ENCODE data around the gene PRR5. TPM values are rescaled to one million over a fixed set of nuclear protein-coding genes. Genes with fewer than 3 reads are reported as not detected.

Gene PRR5
- total and polyA plus RNA-seq, 2 experiments from 2014 or later = 15.3 to 31.4 TPM

DNA sequence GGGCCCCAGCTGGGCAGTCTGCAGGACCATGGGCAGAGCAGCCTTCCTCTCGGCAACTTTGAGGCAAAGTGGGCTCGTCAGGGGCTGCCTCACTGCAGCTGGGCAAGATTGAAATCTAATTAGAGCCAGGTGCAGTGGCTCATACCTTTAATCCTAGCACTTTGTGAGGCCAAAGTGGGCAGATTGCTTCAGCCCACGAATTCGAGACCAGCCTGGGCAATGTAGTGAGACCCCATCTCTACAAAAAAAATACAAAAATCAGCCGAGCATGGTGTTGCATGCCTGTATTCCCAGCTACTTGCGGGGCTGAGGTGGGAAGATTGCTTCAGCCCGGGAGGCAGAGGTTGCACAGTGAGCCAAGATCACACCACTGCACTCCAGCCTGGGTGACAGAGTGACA lies 84.6 kb downstream of the PRR5 start (continued):
- TF ChIP-seq, protein P1, sequence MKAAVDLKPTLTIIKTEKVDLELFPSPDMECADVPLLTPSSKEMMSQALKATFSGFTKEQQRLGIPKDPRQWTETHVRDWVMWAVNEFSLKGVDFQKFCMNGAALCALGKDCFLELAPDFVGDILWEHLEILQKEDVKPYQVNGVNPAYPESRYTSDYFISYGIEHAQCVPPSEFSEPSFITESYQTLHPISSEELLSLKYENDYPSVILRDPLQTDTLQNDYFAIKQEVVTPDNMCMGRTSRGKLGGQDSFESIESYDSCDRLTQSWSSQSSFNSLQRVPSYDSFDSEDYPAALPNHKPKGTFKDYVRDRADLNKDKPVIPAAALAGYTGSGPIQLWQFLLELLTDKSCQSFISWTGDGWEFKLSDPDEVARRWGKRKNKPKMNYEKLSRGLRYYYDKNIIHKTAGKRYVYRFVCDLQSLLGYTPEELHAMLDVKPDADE (IDR thresholded peaks at IDR 0.05) = no peak
- TF ChIP-seq EZH2 (IDR thresholded peaks at IDR 0.05; ENCODE audit: low read depth, unreplicated experiment) = no peak
- TF ChIP-seq EZH2phosphoT487 (IDR thresholded peaks at IDR 0.05; ENCODE audit: unreplicated experiment) = no peak
- TF ChIP-seq, protein P2, sequence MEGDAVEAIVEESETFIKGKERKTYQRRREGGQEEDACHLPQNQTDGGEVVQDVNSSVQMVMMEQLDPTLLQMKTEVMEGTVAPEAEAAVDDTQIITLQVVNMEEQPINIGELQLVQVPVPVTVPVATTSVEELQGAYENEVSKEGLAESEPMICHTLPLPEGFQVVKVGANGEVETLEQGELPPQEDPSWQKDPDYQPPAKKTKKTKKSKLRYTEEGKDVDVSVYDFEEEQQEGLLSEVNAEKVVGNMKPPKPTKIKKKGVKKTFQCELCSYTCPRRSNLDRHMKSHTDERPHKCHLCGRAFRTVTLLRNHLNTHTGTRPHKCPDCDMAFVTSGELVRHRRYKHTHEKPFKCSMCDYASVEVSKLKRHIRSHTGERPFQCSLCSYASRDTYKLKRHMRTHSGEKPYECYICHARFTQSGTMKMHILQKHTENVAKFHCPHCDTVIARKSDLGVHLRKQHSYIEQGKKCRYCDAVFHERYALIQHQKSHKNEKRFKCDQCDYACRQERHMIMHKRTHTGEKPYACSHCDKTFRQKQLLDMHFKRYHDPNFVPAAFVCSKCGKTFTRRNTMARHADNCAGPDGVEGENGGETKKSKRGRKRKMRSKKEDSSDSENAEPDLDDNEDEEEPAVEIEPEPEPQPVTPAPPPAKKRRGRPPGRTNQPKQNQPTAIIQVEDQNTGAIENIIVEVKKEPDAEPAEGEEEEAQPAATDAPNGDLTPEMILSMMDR (conservative IDR thresholded peaks at IDR 0.05; ENCODE audit: low read depth in 2 of 2) = no peak
- TF ChIP-seq, protein P3, sequence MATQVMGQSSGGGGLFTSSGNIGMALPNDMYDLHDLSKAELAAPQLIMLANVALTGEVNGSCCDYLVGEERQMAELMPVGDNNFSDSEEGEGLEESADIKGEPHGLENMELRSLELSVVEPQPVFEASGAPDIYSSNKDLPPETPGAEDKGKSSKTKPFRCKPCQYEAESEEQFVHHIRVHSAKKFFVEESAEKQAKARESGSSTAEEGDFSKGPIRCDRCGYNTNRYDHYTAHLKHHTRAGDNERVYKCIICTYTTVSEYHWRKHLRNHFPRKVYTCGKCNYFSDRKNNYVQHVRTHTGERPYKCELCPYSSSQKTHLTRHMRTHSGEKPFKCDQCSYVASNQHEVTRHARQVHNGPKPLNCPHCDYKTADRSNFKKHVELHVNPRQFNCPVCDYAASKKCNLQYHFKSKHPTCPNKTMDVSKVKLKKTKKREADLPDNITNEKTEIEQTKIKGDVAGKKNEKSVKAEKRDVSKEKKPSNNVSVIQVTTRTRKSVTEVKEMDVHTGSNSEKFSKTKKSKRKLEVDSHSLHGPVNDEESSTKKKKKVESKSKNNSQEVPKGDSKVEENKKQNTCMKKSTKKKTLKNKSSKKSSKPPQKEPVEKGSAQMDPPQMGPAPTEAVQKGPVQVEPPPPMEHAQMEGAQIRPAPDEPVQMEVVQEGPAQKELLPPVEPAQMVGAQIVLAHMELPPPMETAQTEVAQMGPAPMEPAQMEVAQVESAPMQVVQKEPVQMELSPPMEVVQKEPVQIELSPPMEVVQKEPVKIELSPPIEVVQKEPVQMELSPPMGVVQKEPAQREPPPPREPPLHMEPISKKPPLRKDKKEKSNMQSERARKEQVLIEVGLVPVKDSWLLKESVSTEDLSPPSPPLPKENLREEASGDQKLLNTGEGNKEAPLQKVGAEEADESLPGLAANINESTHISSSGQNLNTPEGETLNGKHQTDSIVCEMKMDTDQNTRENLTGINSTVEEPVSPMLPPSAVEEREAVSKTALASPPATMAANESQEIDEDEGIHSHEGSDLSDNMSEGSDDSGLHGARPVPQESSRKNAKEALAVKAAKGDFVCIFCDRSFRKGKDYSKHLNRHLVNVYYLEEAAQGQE (IDR thresholded peaks at IDR 0.05; ENCODE audit: unreplicated experiment) = no peak

Other genes with a start within 250 kb of the PRR5 start
- 21.4 and 28.8 TPM in 2 replicates for gene RTL6, start 204.0 kb upstream of the PRR5 start, total RNA-seq (2014; rRNA removed; shearing (Covaris generic))
- 7.7 and 8.2 TPM in 2 replicates for gene RTL6, start 204.0 kb upstream of the PRR5 start, polyA plus RNA-seq (2016; fragmentation: Nextera tagmentation; extraction: Ambion mirVana)
- gene ARHGAP8, start 50.4 kb downstream of the PRR5 start, total RNA-seq (2014; rRNA removed; shearing (Covaris generic)) = 45.4 and 62.8 TPM in 2 replicates
- gene ARHGAP8, start 50.4 kb downstream of the PRR5 start, polyA plus RNA-seq (2016; fragmentation: Nextera tagmentation; extraction: Ambion mirVana) = 60.8 and 64.9 TPM in 2 replicates

Data from GM23338 (cell line).